Vagina (tissue), 2 donors: ENCODE data around the gene RFFL.

Experiments
- CTCF ChIP-seq, 3 experiments: fragments of 450-650 bp in 2 of 3; fragments of 200-600 bp in 1 of 3; sonication (generic) in 1 of 3; IDR thresholded peaks; one replicate each; pipeline ENCODE4 v1.5.1; 2017 to 2019; ENCODE audit warnings: antibody characterized with exemption in 3 of 3, mild to moderate bottlenecking in 2 of 3, moderate library complexity in 2 of 3
- POLR2AphosphoS5 ChIP-seq, 2 donors: sonication (generic); formaldehyde crosslinking; IDR thresholded peaks; one replicate each; pipeline ENCODE4 v1.9.0; 2017; ENCODE audit warnings: antibody characterized with exemption in 2 of 2, mild to moderate bottlenecking in 2 of 2, low read depth in 1 of 2; ENCODE audit not compliant: insufficient read depth in 1 of 2

- no peak for TF ChIP-seq POLR2AphosphoS5 (IDR thresholded peaks at IDR 0.05; ENCODE audit: insufficient read depth in 1 of 2, low read depth in 1 of 2)
- TF ChIP-seq CTCF (IDR thresholded peaks at IDR 0.05) = no peak
Measured at GRCh38 chr17:35006345-35006744, 57.2 kb downstream of the RFFL start.
